Upper lobe of left lung (tissue), 6 donors: ENCODE measurements around the gene AXIN2. TPM values are rescaled to one million over a fixed set of nuclear protein-coding genes. Genes with fewer than 3 reads are reported as not detected.

Experiments
- ATAC-seq, 2 donors: fragments of 200-7000 bp; cut with Tn5 transposase; one replicate each; pipeline ENCODE4 v1.9.1; 2022; ENCODE audit warnings: mild to moderate bottlenecking in 2 of 2, moderate library complexity in 2 of 2; ENCODE audit not compliant: low FRiP score in 2 of 2
- DNase-seq, 2 donors: peaks; one replicate each; pipeline ENCODE4 v3.0.0-alpha.2; 2019 to 2020
- H3K27ac ChIP-seq, 4 donors: fragments of 200-600 bp; sonication (generic); one replicate each; pipeline ENCODE4 v1.5.1; 2016 to 2019
- H3K27me3 ChIP-seq, 4 donors: fragments of 200-600 bp; sonication (generic); one replicate each; pipeline ENCODE4 v1.5.1; 2017 to 2019
- H3K36me3 ChIP-seq, 4 donors: fragments of 200-600 bp; sonication (generic); one replicate each; pipeline ENCODE4 v1.5.1; 2016 to 2019
- H3K4me1 ChIP-seq, 4 donors: fragments of 200-600 bp; sonication (generic); one replicate each; pipeline ENCODE4 v1.5.1; 2018 to 2019
- H3K4me3 ChIP-seq, 4 donors: fragments of 200-600 bp; sonication (generic); one replicate each; pipeline ENCODE4 v1.5.1; 2017 to 2019; ENCODE audit warnings: mild to moderate bottlenecking in 2 of 4, moderate library complexity in 1 of 4
- H3K9me3 ChIP-seq, 4 donors: fragments of 200-600 bp; sonication (generic); one replicate each; pipeline ENCODE4 v1.5.1; 2018 to 2019
- EP300 ChIP-seq, 4 donors: sonication (generic); formaldehyde crosslinking; IDR thresholded peaks; one replicate each; pipeline ENCODE4 v1.5.1; 2017; ENCODE audit warnings: antibody characterized with exemption in 4 of 4, control low read depth in 2 of 4
- POLR2A ChIP-seq, 4 donors: fragments of 450-650 bp; IDR thresholded peaks; one replicate each; pipeline ENCODE4 v1.5.1; 2016 to 2017; ENCODE audit warnings: antibody characterized with exemption in 4 of 4, mild to moderate bottlenecking in 2 of 4
- POLR2AphosphoS5 ChIP-seq, 2 donors: sonication (generic); formaldehyde crosslinking; IDR thresholded peaks; one replicate each; pipeline ENCODE4 v1.5.1; 2017; ENCODE audit warnings: antibody characterized with exemption in 2 of 2
- WGBS, 2 donors: methylation state at CpG; one replicate each; pipeline ENCODE4 v1.1.5; 2017 to 2018; 5-methylcytosine and 5-hydroxymethylcytosine counted together
- total RNA-seq, 6 donors: library from RNA; depleted of rRNA in 4 of 6; stranded (reverse); fragments of >200 nt in 4 of 6; gene quantifications; one replicate each; pipeline versions ENCODE4 v1.1.0 to v1.2.1, GENCODE V29; 2016 to 2021
- TF ChIP-seq, protein P1 (sequence below), 6 experiments: fragments of 450-650 bp in 4 of 6; fragments of 200-600 bp in 2 of 6; sonication (generic) in 2 of 6; IDR thresholded peaks; one replicate each; pipeline ENCODE4 v1.5.1; 2016 to 2019; ENCODE audit warnings: antibody characterized with exemption in 6 of 6
- donor health status: DM: no; HTN: no; CAD: no; lungs with moderate emphysema.
- donor health status: DM: no; HTN: yes; CAD: no; lungs with severe emphysema.

The AXIN2 gene
- total RNA-seq, 6 donors from 2014 or later: 48.0 to 135 (median 68.9) TPM

DNA sequence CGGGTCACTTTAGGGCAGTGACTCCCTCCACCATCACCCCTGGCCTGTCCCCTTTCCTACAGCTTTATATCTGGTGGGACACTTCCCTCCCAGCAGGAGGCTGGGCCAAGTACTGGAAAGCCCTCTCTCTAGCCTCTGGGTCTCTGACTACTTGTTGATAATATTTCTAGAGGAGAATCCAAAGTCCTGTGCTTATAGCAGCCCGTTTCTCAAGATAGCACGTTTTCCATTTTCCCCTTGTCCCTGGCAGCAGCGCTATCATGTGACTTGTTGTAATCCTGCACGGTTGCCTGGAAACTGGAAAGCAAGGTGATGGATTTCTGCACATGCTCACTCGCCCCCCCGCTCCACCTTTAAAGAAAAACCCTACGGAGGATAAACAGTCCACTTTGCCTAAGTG is 3.3 kb upstream of the AXIN2 start:
- DNase-seq (peak in 1 of 2 donors; percentile 32), ATAC-seq (no peak)
- 53 to 54% methylated on average over 8 of the region's 8 CpGs for WGBS, 2 donors
- Histone ChIP-seq H3K4me1 (peaks cover 4 to 17% (median 5%) of the 10 kb centered on the region in 4 donors), H3K27me3 (peaks cover 0 to 7% (median 0%) of the 10 kb centered on the region in 4 donors), H3K9me3 (no peaks in the 10 kb centered on the region), H3K36me3 (no peaks in the 10 kb centered on the region), H3K4me3 (no peak overlapping the region), H3K27ac (no peak overlapping the region)
- TF ChIP-seq, protein P1, sequence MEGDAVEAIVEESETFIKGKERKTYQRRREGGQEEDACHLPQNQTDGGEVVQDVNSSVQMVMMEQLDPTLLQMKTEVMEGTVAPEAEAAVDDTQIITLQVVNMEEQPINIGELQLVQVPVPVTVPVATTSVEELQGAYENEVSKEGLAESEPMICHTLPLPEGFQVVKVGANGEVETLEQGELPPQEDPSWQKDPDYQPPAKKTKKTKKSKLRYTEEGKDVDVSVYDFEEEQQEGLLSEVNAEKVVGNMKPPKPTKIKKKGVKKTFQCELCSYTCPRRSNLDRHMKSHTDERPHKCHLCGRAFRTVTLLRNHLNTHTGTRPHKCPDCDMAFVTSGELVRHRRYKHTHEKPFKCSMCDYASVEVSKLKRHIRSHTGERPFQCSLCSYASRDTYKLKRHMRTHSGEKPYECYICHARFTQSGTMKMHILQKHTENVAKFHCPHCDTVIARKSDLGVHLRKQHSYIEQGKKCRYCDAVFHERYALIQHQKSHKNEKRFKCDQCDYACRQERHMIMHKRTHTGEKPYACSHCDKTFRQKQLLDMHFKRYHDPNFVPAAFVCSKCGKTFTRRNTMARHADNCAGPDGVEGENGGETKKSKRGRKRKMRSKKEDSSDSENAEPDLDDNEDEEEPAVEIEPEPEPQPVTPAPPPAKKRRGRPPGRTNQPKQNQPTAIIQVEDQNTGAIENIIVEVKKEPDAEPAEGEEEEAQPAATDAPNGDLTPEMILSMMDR (IDR thresholded peaks at IDR 0.05): no peak
- no peak for TF ChIP-seq POLR2A (IDR thresholded peaks at IDR 0.05)

DNA sequence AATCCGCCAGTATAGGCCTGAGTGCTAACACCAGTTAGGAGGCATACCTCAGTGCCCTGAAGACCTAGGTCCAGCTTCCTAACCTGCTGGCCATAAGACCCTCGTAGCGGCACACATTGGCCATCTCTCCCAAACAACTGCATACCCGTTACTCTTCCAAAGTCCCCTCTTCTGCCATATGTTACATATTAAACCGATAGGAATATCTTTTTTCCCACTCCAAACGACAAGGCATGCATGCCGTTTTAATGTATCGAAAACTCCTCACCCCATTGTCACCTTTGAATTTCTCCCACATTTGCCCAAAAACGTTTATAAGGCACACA is 721 bp upstream of the AXIN2 start:
- Histone ChIP-seq H3K36me3 (peaks cover 0 to 3% (median 0%) of the 10 kb centered on the region in 4 donors), H3K9me3 (no peaks in the 10 kb centered on the region), H3K27me3 (peaks cover 0 to 7% (median 0%) of the 10 kb centered on the region in 4 donors), H3K27ac (no peak overlapping the region), H3K4me1 (peaks cover 5 to 41% (median 11%) of the 10 kb centered on the region in 4 donors), H3K4me3 (no peak overlapping the region)
- DNase-seq: no peak
- WGBS, 2 donors: 51 to 53% methylated on average over 9 of the region's 9 CpGs
- no peak for ATAC-seq
- TF ChIP-seq, protein P1 (IDR thresholded peaks at IDR 0.05): no peak

DNA sequence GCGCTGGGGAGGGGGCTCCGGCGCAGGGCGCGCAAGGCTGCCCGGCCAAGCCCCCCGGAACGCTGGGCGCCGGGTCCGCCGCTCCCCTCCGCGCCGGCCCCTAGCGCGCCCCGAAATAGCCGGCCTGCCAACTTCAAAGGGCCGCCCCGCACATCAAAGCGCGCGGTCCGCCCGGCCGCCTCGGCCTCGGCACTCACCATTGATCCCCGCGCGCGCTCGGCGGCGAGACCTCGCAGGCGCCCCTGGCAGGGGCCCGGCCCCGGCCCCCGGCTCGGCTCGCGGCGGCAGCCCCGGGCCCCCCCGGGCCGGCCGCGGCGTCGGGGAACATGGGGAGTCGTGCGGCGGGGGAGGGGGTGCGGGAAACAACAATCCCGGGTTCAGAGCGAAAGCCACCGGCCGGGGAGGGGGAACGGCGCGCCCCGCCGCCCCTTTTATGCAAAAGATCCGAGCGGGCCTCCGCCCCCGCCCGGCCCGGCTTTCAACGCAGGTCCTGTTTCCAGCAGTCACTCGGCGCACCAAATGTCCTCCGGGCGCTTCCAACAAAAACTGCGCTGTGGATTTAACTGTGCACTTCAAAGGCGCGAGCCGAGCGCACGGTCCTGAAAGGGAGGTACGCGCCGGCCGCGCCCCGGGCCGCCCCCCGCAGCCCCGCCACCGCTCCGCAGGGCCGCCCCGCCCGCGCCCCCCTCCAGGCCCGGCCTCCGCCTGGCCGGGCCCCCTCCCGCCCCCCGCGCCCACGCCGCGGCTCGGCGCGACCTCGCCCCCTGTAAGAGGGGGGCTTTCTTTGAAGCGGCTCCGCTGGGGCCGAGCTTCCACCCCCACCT is 608 bp downstream of the AXIN2 start:
- peak; percentile 88 to 95 for DNase-seq
- Histone ChIP-seq H3K27ac (peak overlapping the region in 2 of 4 donors; percentile 96 to 97), H3K27me3 (peaks cover 0 to 7% (median 0%) of the 10 kb centered on the region in 4 donors), H3K36me3 (peaks cover 0 to 3% (median 0%) of the 10 kb centered on the region in 4 donors), H3K4me3 (peak overlapping the region in 1 of 4 donors; percentile 79), H3K9me3 (no peaks in the 10 kb centered on the region), H3K4me1 (peaks cover 8 to 43% (median 16%) of the 10 kb centered on the region in 4 donors)
- peak; percentile 56 to 57 for ATAC-seq
- TF ChIP-seq EP300 (IDR thresholded peaks at IDR 0.05): no peak
- TF ChIP-seq, protein P1 (IDR thresholded peaks at IDR 0.05): no peak
- TF ChIP-seq POLR2AphosphoS5 (IDR thresholded peaks at IDR 0.05): peak in 1 of 2 donors; percentile 63
- TF ChIP-seq POLR2A (IDR thresholded peaks at IDR 0.05): peak in 2 of 4 donors; percentile 30 to 70
- WGBS, 2 donors: 2 to 3% methylated on average over 6 to 13 of the region's 113 CpGs

DNA sequence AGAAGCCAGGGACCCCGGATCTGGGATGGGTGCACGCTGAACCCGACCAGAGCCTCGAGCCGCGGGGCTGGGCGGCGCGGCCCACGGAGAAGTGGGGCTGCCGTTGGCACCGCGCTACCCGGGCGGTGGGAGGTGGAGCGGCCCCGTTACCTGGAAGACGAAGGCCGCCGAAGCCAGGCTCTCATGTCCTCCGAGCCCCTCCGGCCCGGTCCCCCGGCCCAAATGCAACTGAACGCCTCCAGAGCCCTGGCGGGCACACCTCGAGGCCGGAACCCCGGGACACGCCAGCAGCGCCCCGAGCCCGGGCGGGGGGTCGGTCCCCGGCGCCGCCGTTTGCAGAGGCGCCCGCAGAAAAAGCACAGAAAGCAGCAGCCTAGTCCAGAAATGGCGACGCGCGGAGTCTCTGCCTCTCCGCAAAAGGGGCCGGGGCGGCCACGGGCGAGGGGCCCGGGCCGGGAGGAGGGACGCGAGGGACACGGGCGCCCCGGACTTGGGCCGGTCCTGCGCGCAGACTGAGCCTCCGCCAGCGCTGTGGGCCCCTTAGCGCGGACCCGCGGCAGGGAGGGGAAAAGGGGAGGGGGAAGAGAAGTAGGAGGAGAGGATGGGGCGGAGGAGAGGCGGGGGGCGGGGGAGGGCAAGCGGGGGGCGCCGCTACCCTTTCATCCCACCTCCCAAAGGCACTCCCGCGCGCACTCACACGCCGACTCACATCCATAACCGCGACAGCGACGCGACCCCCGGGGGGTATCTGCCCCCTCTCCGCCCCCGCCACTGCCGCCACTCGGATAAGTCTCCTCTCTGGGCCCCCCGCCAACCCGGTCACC is 1.4 kb downstream of the AXIN2 start:
- H3K4me3 ChIP-seq: peak overlapping the region in 1 of 4 donors; percentile 79
- H3K9me3 ChIP-seq: no peaks in the 10 kb centered on the region
- peaks cover 8 to 43% (median 16%) of the 10 kb centered on the region in 4 donors for H3K4me1 ChIP-seq
- DNase-seq: peak; percentile 45 to 88
- WGBS, 2 donors: 0% methylated on average over 14 to 56 of the region's 89 CpGs
- H3K27me3 ChIP-seq: peaks cover 0 to 7% (median 0%) of the 10 kb centered on the region in 4 donors
- H3K27ac ChIP-seq: peak overlapping the region in 2 of 4 donors; percentile 96 to 97
- peaks cover 0 to 3% (median 0%) of the 10 kb centered on the region in 4 donors for H3K36me3 ChIP-seq
- ATAC-seq: peak in 1 of 2 donors; percentile 39
- TF ChIP-seq POLR2A (IDR thresholded peaks at IDR 0.05) (peak; percentile 17 to 65 (median 34)), EP300 (IDR thresholded peaks at IDR 0.05) (no peak), POLR2AphosphoS5 (IDR thresholded peaks at IDR 0.05) (peak in 1 of 2 donors; percentile 81)
- TF ChIP-seq, protein P1 (IDR thresholded peaks at IDR 0.05): no peak
